Lower lobe of right lung (tissue), 2 donors: ENCODE measurements around the gene ARMH2. TPM values are rescaled to one million over a fixed set of nuclear protein-coding genes. Genes with fewer than 3 reads are reported as not detected.

Experiments used
- ATAC-seq, 2 donors: fragments of 200-7000 bp; cut with Tn5 transposase; one replicate each; pipeline ENCODE4 v1.9.1; 2020 to 2022; ENCODE audit warnings: mild to moderate bottlenecking in 2 of 2, moderate library complexity in 2 of 2
- DNase-seq: peaks from one replicate; pipeline ENCODE4 v3.0.0-alpha.2; 2020
- H3K27ac ChIP-seq: fragments of 200-600 bp; one replicate; pipeline ENCODE4 v1.8.0; 2022
- H3K27me3 ChIP-seq: fragments of 200-600 bp; one replicate; pipeline ENCODE4 v1.8.0; 2022; ENCODE audit warnings: low read depth
- H3K36me3 ChIP-seq: fragments of 200-600 bp; one replicate; pipeline ENCODE4 v1.8.0; 2022; ENCODE audit warnings: mild to moderate bottlenecking
- H3K4me1 ChIP-seq: fragments of 200-600 bp; one replicate; pipeline ENCODE4 v1.8.0; 2022
- H3K4me3 ChIP-seq: fragments of 200-600 bp; one replicate; pipeline ENCODE4 v1.8.0; 2022; ENCODE audit warnings: mild to moderate bottlenecking
- H3K9me3 ChIP-seq: fragments of 200-600 bp; one replicate; pipeline ENCODE4 v1.8.0; 2022
- intact Hi-C: fragments of 100-400 bp; cut with DNase I; formaldehyde crosslinking; loops from one replicate; pipeline ENCODE4 v1.11.0; 2022
- total RNA-seq: library from RNA; stranded (reverse); fragmentation: NEBNext Ultra II Directional; extraction: Animal tissue kit (Norgen Biotek cat#: 25700); gene quantifications from one replicate; pipeline ENCODE4 v1.2.1, GENCODE V29; 2021
- TF ChIP-seq, protein P1 (sequence below): fragments of 200-600 bp; IDR thresholded peaks from one replicate; pipeline ENCODE4 v1.8.0; 2022; ENCODE audit warnings: antibody characterized with exemption, mild to moderate bottlenecking
- donor health status: DM: no; HTN: yes; CAD: no; lungs with severe emphysema.

ARMH2 gene
- total RNA-seq, 1 donor from 2014 or later = 0.68 TPM

DNA sequence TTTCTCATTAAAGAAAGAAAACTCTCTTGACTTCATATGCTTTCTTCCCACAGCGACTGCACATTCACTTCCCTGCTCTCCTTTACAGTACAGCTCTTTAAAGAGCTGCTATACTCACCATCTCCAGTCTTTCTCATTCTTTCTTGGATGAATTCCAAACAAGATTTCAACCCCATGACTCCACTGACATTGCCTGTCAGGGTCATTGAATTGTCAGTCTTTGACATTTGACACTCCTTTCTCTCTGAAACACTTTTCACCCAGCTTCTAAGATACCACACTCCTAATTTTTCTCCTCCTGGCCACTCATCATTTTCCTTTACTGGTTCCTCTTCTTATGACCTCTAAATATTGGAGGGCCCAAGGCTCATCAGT is 811 bp upstream of the ARMH2 start:
- DNase-seq = no peak
- TF ChIP-seq, protein P1, sequence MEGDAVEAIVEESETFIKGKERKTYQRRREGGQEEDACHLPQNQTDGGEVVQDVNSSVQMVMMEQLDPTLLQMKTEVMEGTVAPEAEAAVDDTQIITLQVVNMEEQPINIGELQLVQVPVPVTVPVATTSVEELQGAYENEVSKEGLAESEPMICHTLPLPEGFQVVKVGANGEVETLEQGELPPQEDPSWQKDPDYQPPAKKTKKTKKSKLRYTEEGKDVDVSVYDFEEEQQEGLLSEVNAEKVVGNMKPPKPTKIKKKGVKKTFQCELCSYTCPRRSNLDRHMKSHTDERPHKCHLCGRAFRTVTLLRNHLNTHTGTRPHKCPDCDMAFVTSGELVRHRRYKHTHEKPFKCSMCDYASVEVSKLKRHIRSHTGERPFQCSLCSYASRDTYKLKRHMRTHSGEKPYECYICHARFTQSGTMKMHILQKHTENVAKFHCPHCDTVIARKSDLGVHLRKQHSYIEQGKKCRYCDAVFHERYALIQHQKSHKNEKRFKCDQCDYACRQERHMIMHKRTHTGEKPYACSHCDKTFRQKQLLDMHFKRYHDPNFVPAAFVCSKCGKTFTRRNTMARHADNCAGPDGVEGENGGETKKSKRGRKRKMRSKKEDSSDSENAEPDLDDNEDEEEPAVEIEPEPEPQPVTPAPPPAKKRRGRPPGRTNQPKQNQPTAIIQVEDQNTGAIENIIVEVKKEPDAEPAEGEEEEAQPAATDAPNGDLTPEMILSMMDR = no peak
- Histone ChIP-seq H3K4me1 (no peaks in the 10 kb centered on the region), H3K9me3 (no peaks in the 10 kb centered on the region), H3K36me3 (no peaks in the 10 kb centered on the region), H3K27ac (no peak overlapping the region), H3K27me3 (no peaks in the 10 kb centered on the region), H3K4me3 (no peak overlapping the region)
- ATAC-seq = no peak
- intact Hi-C loops = no loop called here

DNA sequence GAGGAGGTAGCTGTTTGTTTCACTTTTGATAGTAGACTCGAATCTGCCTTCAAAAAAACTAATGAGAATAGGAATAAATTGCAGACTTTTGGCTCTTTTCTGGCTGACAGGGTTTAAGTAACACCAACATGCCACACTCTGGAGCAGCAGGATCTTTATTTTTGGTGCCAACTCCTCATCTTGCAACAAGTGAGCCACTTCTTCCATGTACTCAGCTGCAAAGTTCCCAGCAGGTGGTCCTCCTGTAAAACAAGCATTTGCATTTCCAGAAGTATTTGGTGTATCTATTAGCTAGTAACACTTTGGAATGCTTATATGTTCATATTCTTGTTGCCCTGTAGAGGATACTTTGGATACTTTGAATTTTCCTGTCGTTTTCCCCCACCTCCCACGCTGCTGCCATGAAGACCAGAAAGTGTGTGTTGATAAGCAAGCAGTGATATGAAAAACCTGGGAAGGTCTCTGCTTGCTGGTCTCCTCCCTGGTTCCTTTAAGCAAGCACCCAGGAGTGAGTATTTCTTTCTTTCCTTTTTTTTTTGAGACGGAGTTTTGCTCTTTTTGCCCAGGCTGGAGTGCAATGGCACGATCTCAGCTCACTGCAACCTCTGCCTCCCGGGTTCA is 1.0 kb downstream of the ARMH2 start:
- ATAC-seq (peak in 1 of 2 donors; percentile 15), DNase-seq (no peak)
- no peak overlapping the region for H3K27ac ChIP-seq
- TF ChIP-seq, protein P1 = no peak
- intact Hi-C loops = no loop called here
- no peak overlapping the region for H3K4me3 ChIP-seq
- H3K27me3 ChIP-seq = no peaks in the 10 kb centered on the region
- no peaks in the 10 kb centered on the region for H3K4me1 ChIP-seq
- no peaks in the 10 kb centered on the region for H3K9me3 ChIP-seq
- H3K36me3 ChIP-seq = no peaks in the 10 kb centered on the region

DNA sequence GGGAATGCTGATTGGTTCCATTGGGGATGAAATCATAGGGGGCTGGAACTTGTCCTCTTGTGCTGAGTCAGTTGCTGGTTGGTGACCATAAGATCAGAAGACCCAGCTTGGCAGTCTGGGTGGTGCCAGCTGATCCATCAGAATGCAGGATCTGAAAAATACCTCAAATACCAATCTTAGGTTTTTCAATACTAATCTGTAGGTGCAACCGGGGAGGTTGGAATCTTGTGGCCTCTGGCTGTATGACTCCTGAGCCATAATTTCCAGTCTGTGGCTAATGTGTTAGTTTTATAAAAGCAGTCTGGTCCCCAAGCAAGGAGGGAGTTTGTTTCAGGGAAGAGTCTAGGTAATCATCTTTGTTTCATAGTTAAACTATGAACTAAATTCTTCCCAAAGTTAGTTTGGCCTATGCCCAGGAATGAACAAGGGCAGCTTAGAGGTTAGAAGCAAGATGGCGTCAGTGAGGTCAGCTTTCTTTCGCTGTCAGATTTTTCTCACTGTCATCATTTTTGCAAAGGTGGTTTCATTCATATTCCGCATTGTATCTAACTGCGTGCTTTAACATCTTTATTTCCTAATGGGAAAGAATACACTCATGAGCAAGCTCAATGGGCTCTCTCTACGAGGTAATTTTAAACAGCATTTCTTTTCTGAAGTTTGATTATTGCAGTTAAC is 2.0 kb downstream of the ARMH2 start:
- no peak for ATAC-seq
- TF ChIP-seq, protein P1 = no peak
- no peaks in the 10 kb centered on the region for H3K4me1 ChIP-seq
- H3K27ac ChIP-seq = no peak overlapping the region
- no peak for DNase-seq
- H3K27me3 ChIP-seq = no peaks in the 10 kb centered on the region
- H3K36me3 ChIP-seq = no peaks in the 10 kb centered on the region
- intact Hi-C loops = no loop called here
- no peaks in the 10 kb centered on the region for H3K9me3 ChIP-seq
- no peak overlapping the region for H3K4me3 ChIP-seq

DNA sequence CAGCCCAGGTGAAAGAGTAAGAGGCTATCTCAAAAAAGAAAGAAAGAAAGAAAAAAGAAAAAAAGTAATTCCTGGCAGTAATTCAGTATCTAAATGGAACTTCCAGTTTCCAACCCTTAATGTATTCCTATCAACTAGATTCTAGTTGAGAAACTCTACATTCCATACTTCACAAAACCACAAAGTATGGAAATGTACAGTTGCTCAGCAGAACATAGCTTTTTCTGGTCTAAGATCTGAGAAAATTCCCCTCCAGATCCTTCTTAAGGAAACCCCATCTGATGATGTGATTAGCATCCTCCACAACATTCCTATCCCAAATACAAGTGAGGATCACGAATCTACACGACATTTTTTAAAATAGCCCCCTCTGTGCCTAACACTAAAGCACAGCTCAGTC is 3.6 kb downstream of the ARMH2 start:
- H3K4me3 ChIP-seq = no peak overlapping the region
- H3K27me3 ChIP-seq = no peaks in the 10 kb centered on the region
- intact Hi-C loops = no loop called here
- TF ChIP-seq, protein P1 = no peak
- no peaks in the 10 kb centered on the region for H3K4me1 ChIP-seq
- no peaks in the 10 kb centered on the region for H3K36me3 ChIP-seq
- ATAC-seq = no peak
- H3K27ac ChIP-seq = no peak overlapping the region
- H3K9me3 ChIP-seq = no peaks in the 10 kb centered on the region
- DNase-seq = no peak

DNA sequence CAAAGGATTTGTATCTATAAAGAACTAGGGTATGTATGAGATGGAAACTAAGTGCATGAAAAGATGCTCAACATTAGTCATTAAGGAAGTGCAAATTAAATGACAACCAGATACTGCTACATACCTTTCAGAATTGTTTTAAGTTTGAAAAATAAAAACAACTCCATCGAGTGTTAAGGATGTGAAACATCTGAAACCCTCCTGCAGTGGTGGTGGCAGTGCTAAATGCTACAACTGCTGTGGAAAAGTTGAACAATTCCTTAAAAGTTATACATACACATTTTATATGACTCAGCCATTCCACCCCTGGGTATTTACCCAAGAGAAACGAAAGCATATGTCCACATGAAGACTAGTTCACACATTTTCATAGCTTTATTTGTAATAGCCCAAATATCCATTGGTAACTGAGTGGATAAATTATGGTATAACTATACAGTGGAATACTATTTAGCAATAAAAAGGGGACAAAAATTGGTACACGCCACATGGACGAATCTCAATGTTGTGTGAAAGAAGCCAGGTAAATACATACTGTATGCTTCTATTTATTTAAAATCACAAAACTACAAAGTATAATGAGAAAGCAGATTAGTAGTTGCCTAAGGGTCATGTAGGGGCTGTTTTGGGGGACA is 10.6 kb downstream of the ARMH2 start:
- Histone ChIP-seq H3K9me3 (no peaks in the 10 kb centered on the region), H3K27me3 (no peaks in the 10 kb centered on the region), H3K4me1 (no peaks in the 10 kb centered on the region), H3K36me3 (peaks cover 36% of the 10 kb centered on the region), H3K4me3 (no peak overlapping the region), H3K27ac (no peak overlapping the region)
- TF ChIP-seq, protein P1 = no peak
- ATAC-seq (no peak), DNase-seq (no peak)
- intact Hi-C loops = no loop called here
